Nephron (organoid): ENCODE measurements around the gene ATG9A.
"Not testable (repeated sequence)": the region's sequence is repeated elsewhere in the genome, so short reads cannot be mapped to it uniquely, and the experiment has no call there.

Experiments
- H3K27ac Mint-ChIP-seq, 3 experiments: 2 replicates each; pipeline ENCODE4 v1.8.0; 2020; ENCODE audit warnings: mixed read lengths in 3 of 3, mild to moderate bottlenecking in 2 of 3, moderate library complexity in 1 of 3
- H3K27me3 Mint-ChIP-seq: 2 replicates; pipeline ENCODE4 v1.8.0; 2021; ENCODE audit warnings: low read depth, mild to moderate bottlenecking, moderate library complexity, mixed read lengths
- H3K36me3 Mint-ChIP-seq: 2 replicates; pipeline ENCODE4 v1.8.0; 2020; ENCODE audit warnings: low read depth, mixed read lengths
- H3K4me1 Mint-ChIP-seq: 2 replicates; pipeline ENCODE4 v1.8.0; 2020; ENCODE audit warnings: mixed read lengths
- H3K4me3 Mint-ChIP-seq, 3 experiments: 2 replicates each; pipeline ENCODE4 v1.8.0; 2020; ENCODE audit warnings: mild to moderate bottlenecking in 3 of 3, mixed read lengths in 3 of 3, moderate library complexity in 2 of 3
- H3K9me3 Mint-ChIP-seq: 2 replicates; pipeline ENCODE4 v1.8.0; 2020; ENCODE audit warnings: mixed read lengths
- CTCF ChIP-seq, 3 experiments: fragments of 200-600 bp; sonication (generic); IDR thresholded peaks; one replicate each; pipeline ENCODE4 v1.5.0; 2021; ENCODE audit warnings: antibody characterized with exemption in 3 of 3; ENCODE audit not compliant: unreplicated experiment in 3 of 3

ATG9A gene

DNA sequence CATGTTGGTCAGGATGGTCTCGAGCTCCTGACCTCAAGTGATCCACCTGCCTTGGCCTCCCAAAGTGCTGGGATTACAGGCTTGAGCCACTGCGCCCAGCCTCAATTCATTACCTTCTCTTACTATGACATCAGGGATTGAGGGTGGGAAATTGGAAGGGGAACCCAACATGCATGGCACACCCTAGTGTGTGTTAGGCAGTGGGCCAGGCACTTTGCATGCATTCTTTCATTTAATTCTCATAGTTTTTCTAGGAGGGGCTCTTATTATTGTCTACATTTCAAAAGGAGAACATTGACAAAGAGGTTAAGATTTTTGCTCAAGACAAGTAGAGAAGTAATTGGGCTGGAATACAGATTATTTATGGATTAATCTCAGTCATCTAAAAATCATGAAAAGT, 38.9 kb upstream of the ATG9A start:
- Mint-ChIP-seq H3K36me3 (no peaks in the 10 kb centered on the region), H3K27ac (no peak overlapping the region), H3K4me3 (no peak overlapping the region), H3K4me1 (peaks cover 6% of the 10 kb centered on the region), H3K9me3 (no peaks in the 10 kb centered on the region), H3K27me3 (peaks cover 20% of the 10 kb centered on the region)
- TF ChIP-seq CTCF (IDR thresholded peaks at IDR 0.05; ENCODE audit: unreplicated experiment in 3 of 3), result no peak

DNA sequence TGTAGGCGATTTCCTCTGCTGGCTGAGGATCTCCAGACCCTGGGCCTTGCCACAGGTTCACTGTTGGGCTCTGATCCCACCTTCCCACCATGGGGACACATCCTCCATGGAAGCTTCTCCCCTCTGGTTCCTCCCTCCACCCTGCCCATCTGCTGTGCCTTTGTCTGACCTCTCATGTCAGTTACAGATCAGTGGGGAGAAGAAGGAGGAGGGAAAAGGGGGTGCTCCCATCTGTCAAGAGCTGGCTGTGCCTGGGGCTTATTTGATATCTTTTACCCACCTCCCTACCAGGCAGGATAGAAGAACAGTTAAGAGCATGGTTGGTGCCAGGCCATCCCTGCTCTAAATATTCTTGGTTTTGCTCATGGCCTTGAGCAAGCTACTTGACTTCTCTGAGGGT, 37.5 kb upstream of the ATG9A start:
- peaks cover 13% of the 10 kb centered on the region for H3K27me3 Mint-ChIP-seq
- TF ChIP-seq CTCF (IDR thresholded peaks at IDR 0.05; ENCODE audit: unreplicated experiment in 3 of 3), result no peak
- no peaks in the 10 kb centered on the region for H3K9me3 Mint-ChIP-seq
- peaks cover 6% of the 10 kb centered on the region for H3K4me1 Mint-ChIP-seq
- no peak overlapping the region for H3K4me3 Mint-ChIP-seq
- no peak overlapping the region for H3K27ac Mint-ChIP-seq
- no peaks in the 10 kb centered on the region for H3K36me3 Mint-ChIP-seq

GRCh38 chr2:219266232-219266631, 36.8 kb upstream of the ATG9A start:
- no peak for TF ChIP-seq CTCF (IDR thresholded peaks at IDR 0.05; ENCODE audit: unreplicated experiment in 3 of 3)
- Mint-ChIP-seq H3K4me3 (no peak overlapping the region), H3K36me3 (no peaks in the 10 kb centered on the region), H3K27ac (no peak overlapping the region), H3K27me3 (peaks cover 13% of the 10 kb centered on the region), H3K4me1 (peaks cover 6% of the 10 kb centered on the region), H3K9me3 (no peaks in the 10 kb centered on the region)

DNA sequence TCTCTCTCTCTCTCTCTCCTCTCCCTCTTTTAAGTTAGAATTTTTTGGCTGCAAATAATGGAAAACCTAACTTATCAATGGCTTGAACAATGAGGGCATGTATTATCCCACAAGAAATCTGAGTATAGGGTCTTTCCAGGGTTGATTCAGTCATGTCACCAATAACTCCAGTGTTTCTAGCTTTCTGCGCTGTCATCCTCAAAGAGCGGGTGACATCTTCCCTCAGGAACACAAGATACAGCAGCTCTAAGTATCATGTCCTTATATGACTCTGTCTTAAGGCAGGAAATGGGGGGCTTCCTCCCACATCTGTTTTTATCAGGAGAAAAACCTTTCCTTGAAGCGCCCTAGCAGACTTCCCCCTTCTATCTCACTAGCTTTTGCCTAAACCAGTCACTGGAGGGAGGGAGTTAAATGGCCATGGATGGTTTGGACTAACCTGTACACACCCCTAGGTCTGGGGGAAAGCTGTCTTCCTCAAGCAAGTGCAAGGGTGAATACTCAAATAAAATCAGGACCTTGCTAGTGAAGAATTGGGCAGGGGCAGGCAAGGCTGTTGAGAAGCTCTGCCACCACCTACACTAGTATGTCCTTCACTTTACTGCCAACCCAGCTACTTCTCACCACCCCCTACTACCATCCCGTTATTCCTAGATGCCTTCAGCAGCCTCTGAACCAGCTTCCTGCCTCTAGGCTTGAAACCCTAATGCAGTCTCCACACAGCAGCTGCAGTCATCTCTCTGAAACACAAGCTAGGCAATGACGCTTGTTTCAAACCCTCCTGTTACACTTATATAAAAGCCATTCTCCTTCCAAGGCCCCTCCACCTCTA, 31.8 kb upstream of the ATG9A start:
- no peaks in the 10 kb centered on the region for H3K9me3 Mint-ChIP-seq
- H3K4me1 Mint-ChIP-seq, result no peaks in the 10 kb centered on the region
- H3K4me3 Mint-ChIP-seq, result no peak overlapping the region
- H3K36me3 Mint-ChIP-seq, result no peaks in the 10 kb centered on the region
- no peak for TF ChIP-seq CTCF (IDR thresholded peaks at IDR 0.05; ENCODE audit: unreplicated experiment in 3 of 3)
- no peak overlapping the region for H3K27ac Mint-ChIP-seq
- H3K27me3 Mint-ChIP-seq, result peaks cover 37% of the 10 kb centered on the region

- H3K4me3 Mint-ChIP-seq, H3K4me1 Mint-ChIP-seq, H3K27ac Mint-ChIP-seq, H3K9me3 Mint-ChIP-seq, H3K36me3 Mint-ChIP-seq: not testable (repeated sequence)
- peaks cover 57% of the 10 kb centered on the region for H3K27me3 Mint-ChIP-seq
Observed at GRCh38 chr2:219258942-219259341, 29.5 kb upstream of the ATG9A start.

- Mint-ChIP-seq H3K36me3 (no peaks in the 10 kb centered on the region), H3K9me3 (no peaks in the 10 kb centered on the region), H3K4me1 (peaks cover 36% of the 10 kb centered on the region), H3K27me3 (peaks cover 76% of the 10 kb centered on the region), H3K4me3 (peak overlapping the region; percentile 56 to 81 (median 64)), H3K27ac (no peak overlapping the region)
- no peak for TF ChIP-seq CTCF (IDR thresholded peaks at IDR 0.05; ENCODE audit: unreplicated experiment in 3 of 3)
Observed at GRCh38 chr2:219254590-219255201, 25.3 kb upstream of the ATG9A start.
